Osteocyte (in vitro differentiated cells): ENCODE results near the gene CDA. TPM values are rescaled to one million over a fixed set of nuclear protein-coding genes. Genes with fewer than 3 reads are reported as not detected.

Source experiments
- DNase-seq: peaks from one replicate; pipeline ENCODE4 v3.0.0; 2021; ENCODE audit warnings: mixed read lengths; ENCODE audit not compliant: unreplicated experiment; ENCODE audit errors: extremely low spot score
- H3K27ac Mint-ChIP-seq: one replicate; pipeline ENCODE4 v1.8.0; 2021; ENCODE audit warnings: mild to moderate bottlenecking, mixed read lengths; ENCODE audit not compliant: unreplicated experiment
- H3K27me3 Mint-ChIP-seq: one replicate; pipeline ENCODE4 v1.8.0; 2021; ENCODE audit warnings: mixed read lengths; ENCODE audit not compliant: unreplicated experiment
- H3K36me3 Mint-ChIP-seq: one replicate; pipeline ENCODE4 v1.8.0; 2021; ENCODE audit warnings: mixed read lengths; ENCODE audit not compliant: unreplicated experiment
- H3K4me1 Mint-ChIP-seq: one replicate; pipeline ENCODE4 v1.8.0; 2021; ENCODE audit warnings: mixed read lengths; ENCODE audit not compliant: unreplicated experiment
- H3K4me3 Mint-ChIP-seq: one replicate; pipeline ENCODE4 v1.8.0; 2021; ENCODE audit warnings: mild to moderate bottlenecking, moderate library complexity, mixed read lengths; ENCODE audit not compliant: unreplicated experiment
- H3K9me3 Mint-ChIP-seq: one replicate; pipeline ENCODE4 v1.8.0; 2021; ENCODE audit warnings: mixed read lengths; ENCODE audit not compliant: unreplicated experiment
- total RNA-seq: library from RNA; stranded (reverse); gene quantifications from 2 replicates; pipeline ENCODE4 v1.2.1, GENCODE V29; 2021
- TF ChIP-seq, protein P1 (sequence below): fragments of 200-600 bp; sonication (generic); IDR thresholded peaks from 2 replicates; pipeline ENCODE4 v1.5.0; 2021; ENCODE audit warnings: antibody characterized with exemption, mild to moderate bottlenecking, moderate library complexity

Gene CDA
- total RNA-seq, 1 donor from 2014 or later, result not detected

- no peaks in the 10 kb centered on the region for H3K36me3 Mint-ChIP-seq
- no peaks in the 10 kb centered on the region for H3K27me3 Mint-ChIP-seq
- no peak for DNase-seq
- no peak overlapping the region for H3K4me3 Mint-ChIP-seq
- TF ChIP-seq, protein P1, sequence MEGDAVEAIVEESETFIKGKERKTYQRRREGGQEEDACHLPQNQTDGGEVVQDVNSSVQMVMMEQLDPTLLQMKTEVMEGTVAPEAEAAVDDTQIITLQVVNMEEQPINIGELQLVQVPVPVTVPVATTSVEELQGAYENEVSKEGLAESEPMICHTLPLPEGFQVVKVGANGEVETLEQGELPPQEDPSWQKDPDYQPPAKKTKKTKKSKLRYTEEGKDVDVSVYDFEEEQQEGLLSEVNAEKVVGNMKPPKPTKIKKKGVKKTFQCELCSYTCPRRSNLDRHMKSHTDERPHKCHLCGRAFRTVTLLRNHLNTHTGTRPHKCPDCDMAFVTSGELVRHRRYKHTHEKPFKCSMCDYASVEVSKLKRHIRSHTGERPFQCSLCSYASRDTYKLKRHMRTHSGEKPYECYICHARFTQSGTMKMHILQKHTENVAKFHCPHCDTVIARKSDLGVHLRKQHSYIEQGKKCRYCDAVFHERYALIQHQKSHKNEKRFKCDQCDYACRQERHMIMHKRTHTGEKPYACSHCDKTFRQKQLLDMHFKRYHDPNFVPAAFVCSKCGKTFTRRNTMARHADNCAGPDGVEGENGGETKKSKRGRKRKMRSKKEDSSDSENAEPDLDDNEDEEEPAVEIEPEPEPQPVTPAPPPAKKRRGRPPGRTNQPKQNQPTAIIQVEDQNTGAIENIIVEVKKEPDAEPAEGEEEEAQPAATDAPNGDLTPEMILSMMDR, result no peak
- no peak overlapping the region for H3K27ac Mint-ChIP-seq
- H3K9me3 Mint-ChIP-seq, result no peaks in the 10 kb centered on the region
- peaks cover 20% of the 10 kb centered on the region for H3K4me1 Mint-ChIP-seq
These were observed 29.7 kb downstream of the CDA start for GRCh38 chr1:20618550-20618949.

GRCh38 chr1:20619999-20620398 is 31.1 kb downstream of the CDA start:
- Mint-ChIP-seq H3K27ac (no peak overlapping the region), H3K9me3 (no peaks in the 10 kb centered on the region), H3K27me3 (no peaks in the 10 kb centered on the region), H3K4me3 (no peak overlapping the region), H3K4me1 (peaks cover 9% of the 10 kb centered on the region), H3K36me3 (no peaks in the 10 kb centered on the region)
- DNase-seq, result no peak
- TF ChIP-seq, protein P1, result no peak

DNA sequence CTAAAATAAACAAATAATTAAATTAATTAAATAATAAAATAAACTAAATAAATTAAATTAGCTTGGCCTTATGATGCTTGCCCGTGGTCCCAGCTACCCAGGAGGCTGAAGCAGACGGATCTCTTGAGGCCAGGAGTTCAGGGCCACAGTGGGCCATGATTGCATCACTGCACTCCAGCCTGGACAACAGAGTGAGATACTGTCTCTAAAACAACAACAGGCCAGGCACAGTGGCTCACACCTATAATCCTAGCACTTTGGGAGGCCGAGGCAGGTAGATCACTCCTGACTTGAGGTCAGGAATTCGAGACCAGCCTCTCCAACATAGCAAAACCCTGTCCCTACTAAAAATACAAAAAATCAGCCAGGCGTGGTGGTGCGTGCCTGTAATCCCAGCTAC is 32.1 kb downstream of the CDA start:
- Mint-ChIP-seq H3K4me3 (no peak overlapping the region), H3K27ac (no peak overlapping the region), H3K36me3 (no peaks in the 10 kb centered on the region), H3K27me3 (no peaks in the 10 kb centered on the region), H3K4me1 (peaks cover 6% of the 10 kb centered on the region), H3K9me3 (no peaks in the 10 kb centered on the region)
- DNase-seq, result no peak
- TF ChIP-seq, protein P1, result no peak

GRCh38 chr1:20624709-20625108 is 35.8 kb downstream of the CDA start:
- H3K27me3 Mint-ChIP-seq, result no peaks in the 10 kb centered on the region
- no peaks in the 10 kb centered on the region for H3K4me1 Mint-ChIP-seq
- TF ChIP-seq, protein P1, result no peak
- no peak overlapping the region for H3K4me3 Mint-ChIP-seq
- no peaks in the 10 kb centered on the region for H3K36me3 Mint-ChIP-seq
- no peak for DNase-seq
- H3K27ac Mint-ChIP-seq, result no peak overlapping the region
- H3K9me3 Mint-ChIP-seq, result no peaks in the 10 kb centered on the region

- no peaks in the 10 kb centered on the region for H3K27me3 Mint-ChIP-seq
- no peaks in the 10 kb centered on the region for H3K36me3 Mint-ChIP-seq
- no peak overlapping the region for H3K4me3 Mint-ChIP-seq
- TF ChIP-seq, protein P1, result no peak
- no peak overlapping the region for H3K27ac Mint-ChIP-seq
- H3K9me3 Mint-ChIP-seq, result no peaks in the 10 kb centered on the region
- DNase-seq, result no peak
- no peaks in the 10 kb centered on the region for H3K4me1 Mint-ChIP-seq
These were observed 36.5 kb downstream of the CDA start for GRCh38 chr1:20625176-20626097.
